Measurements from ENCODE around the gene PRKAB2.

DNA sequence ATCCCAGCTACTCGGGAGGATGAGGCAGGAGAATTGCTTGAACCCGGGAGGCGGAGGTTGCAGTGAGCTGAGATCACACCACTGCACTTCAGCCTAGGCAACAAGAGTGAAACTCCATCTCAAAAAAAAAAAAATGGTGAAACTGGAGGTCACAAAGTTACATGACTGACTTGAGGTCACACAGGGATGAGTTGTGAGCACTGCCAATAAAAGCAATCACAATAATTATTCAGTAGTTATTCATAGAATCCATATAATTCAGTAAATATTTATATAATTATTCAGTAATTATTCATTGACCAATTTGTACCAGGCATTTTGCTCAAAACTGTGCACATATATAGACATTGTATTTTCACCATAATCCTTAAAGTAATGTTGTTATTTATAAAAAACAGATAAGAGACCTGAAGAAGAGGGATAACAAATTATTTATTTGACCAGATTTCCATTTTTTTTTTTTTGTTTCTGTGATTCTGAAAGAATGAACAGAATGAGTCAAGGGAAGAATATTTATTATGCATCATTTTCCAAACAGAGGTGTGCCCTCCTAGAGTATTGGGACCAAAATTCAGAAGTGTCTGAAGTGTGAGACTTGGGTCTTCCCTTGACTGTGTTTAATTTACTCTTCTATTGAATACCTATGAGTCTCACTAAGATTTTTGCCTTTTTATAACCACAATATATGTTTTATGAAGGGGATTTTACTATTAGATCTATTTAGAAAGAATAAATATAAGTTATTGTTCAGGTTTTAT is 43.0 kb downstream of the PRKAB2 start:
- no peak for TF ChIP-seq SMC3 (IDR thresholded peaks at IDR 0.05; ENCODE audit: low read depth, low read length)
- TF ChIP-seq, protein P1, sequence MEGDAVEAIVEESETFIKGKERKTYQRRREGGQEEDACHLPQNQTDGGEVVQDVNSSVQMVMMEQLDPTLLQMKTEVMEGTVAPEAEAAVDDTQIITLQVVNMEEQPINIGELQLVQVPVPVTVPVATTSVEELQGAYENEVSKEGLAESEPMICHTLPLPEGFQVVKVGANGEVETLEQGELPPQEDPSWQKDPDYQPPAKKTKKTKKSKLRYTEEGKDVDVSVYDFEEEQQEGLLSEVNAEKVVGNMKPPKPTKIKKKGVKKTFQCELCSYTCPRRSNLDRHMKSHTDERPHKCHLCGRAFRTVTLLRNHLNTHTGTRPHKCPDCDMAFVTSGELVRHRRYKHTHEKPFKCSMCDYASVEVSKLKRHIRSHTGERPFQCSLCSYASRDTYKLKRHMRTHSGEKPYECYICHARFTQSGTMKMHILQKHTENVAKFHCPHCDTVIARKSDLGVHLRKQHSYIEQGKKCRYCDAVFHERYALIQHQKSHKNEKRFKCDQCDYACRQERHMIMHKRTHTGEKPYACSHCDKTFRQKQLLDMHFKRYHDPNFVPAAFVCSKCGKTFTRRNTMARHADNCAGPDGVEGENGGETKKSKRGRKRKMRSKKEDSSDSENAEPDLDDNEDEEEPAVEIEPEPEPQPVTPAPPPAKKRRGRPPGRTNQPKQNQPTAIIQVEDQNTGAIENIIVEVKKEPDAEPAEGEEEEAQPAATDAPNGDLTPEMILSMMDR (conservative IDR thresholded peaks at IDR 0.05; ENCODE audit: low read depth, low read length), result no peak
- no peak for TF ChIP-seq POLR2A (IDR thresholded peaks at IDR 0.05; ENCODE audit: low read depth, low read length)
- TF ChIP-seq, protein P2, sequence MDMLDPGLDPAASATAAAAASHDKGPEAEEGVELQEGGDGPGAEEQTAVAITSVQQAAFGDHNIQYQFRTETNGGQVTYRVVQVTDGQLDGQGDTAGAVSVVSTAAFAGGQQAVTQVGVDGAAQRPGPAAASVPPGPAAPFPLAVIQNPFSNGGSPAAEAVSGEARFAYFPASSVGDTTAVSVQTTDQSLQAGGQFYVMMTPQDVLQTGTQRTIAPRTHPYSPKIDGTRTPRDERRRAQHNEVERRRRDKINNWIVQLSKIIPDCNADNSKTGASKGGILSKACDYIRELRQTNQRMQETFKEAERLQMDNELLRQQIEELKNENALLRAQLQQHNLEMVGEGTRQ (IDR thresholded peaks at IDR 0.05; ENCODE audit: low read depth, low read length), result no peak
- TF ChIP-seq RCOR1 (IDR thresholded peaks at IDR 0.05; ENCODE audit: insufficient replicate concordance, low read length), result no peak

Data from IMR-90 (cell line).